SK-N-SH treated with all-trans-retinoic acid at 6 μM for 48 hours (cell line): ENCODE data around the gene MGAT5B.

Experiments used
- ATAC-seq: fragments of 200-7000 bp; cut with Tn5 transposase; 3 replicates; pipeline ENCODE4 v1.9.1; 2020; ENCODE audit warnings: mild to moderate bottlenecking, moderate library complexity
- BACH2 ChIP-seq: fragments of 250-450 bp; sonication (Bioruptor Pico); IDR thresholded peaks from 2 replicates; pipeline ENCODE4 v1.9.0; 2021; ENCODE audit warnings: mild to moderate bottlenecking, borderline replicate concordance
- CREB5 ChIP-seq: fragments of 250-450 bp; sonication (Bioruptor Pico); IDR thresholded peaks from 2 replicates; pipeline ENCODE4 v1.5.1; 2020; ENCODE audit warnings: low read depth, mild to moderate bottlenecking, moderate library complexity
- CSDC2 ChIP-seq: fragments of 250-450 bp; sonication (Bioruptor Pico); IDR thresholded peaks from 2 replicates; pipeline ENCODE4 v1.5.0; 2020; ENCODE audit warnings: mild to moderate bottlenecking, moderate library complexity
- CSRNP3 ChIP-seq: fragments of 250-450 bp; sonication (Bioruptor Pico); IDR thresholded peaks from 2 replicates; pipeline ENCODE4 v1.5.1; 2021; ENCODE audit warnings: mild to moderate bottlenecking, moderate library complexity
- ESRRG ChIP-seq: fragments of 250-450 bp; sonication (Bioruptor Pico); IDR thresholded peaks from 2 replicates; pipeline ENCODE4 v1.6.1; 2021; ENCODE audit warnings: mild to moderate bottlenecking
- GLIS3 ChIP-seq: fragments of 250-450 bp; sonication (Bioruptor Pico); IDR thresholded peaks from 2 replicates; pipeline ENCODE4 v1.5.0; 2020; ENCODE audit warnings: mild to moderate bottlenecking, moderate library complexity
- ISL1 ChIP-seq: fragments of 250-450 bp; sonication (Bioruptor Pico); IDR thresholded peaks from 2 replicates; pipeline ENCODE4 v2.1.2; 2022; ENCODE audit warnings: mild to moderate bottlenecking, moderate library complexity
- OSR1 ChIP-seq: fragments of 250-450 bp; sonication (Bioruptor Pico); IDR thresholded peaks from 2 replicates; pipeline ENCODE4 v1.8.0; 2022; ENCODE audit warnings: moderate library complexity, mild to moderate bottlenecking, inconsistent platforms
- POU6F1 ChIP-seq: fragments of 250-450 bp; sonication (Bioruptor Pico); IDR thresholded peaks from 2 replicates; pipeline ENCODE4 v1.8.0; 2021; ENCODE audit warnings: low read depth, mild to moderate bottlenecking, moderate library complexity, borderline replicate concordance
- RARB ChIP-seq: fragments of 250-450 bp; sonication (Bioruptor Pico); IDR thresholded peaks from 2 replicates; pipeline ENCODE4 v1.8.0; 2021; ENCODE audit warnings: mild to moderate bottlenecking, moderate library complexity
- SNAI2 ChIP-seq: fragments of 250-450 bp; sonication (Bioruptor Pico); IDR thresholded peaks from 2 replicates; pipeline ENCODE4 v1.5.0; 2020; ENCODE audit warnings: mild to moderate bottlenecking, moderate library complexity
- TCF4 ChIP-seq: fragments of 250-450 bp; sonication (Bioruptor Pico); IDR thresholded peaks from 2 replicates; pipeline ENCODE4 v1.8.0; 2021; ENCODE audit warnings: mild to moderate bottlenecking, moderate library complexity, borderline replicate concordance
- TSHZ2 ChIP-seq: fragments of 250-450 bp; sonication (Bioruptor Pico); IDR thresholded peaks from 2 replicates; pipeline ENCODE4 v1.5.0; 2020; ENCODE audit warnings: mild to moderate bottlenecking, moderate library complexity
- ZC3H10 ChIP-seq: fragments of 250-450 bp; sonication (Bioruptor Pico); IDR thresholded peaks from 2 replicates; pipeline ENCODE4 v1.5.1; 2021; ENCODE audit warnings: mild to moderate bottlenecking, moderate library complexity
- ZFP3 ChIP-seq: fragments of 250-450 bp; sonication (Bioruptor Pico); IDR thresholded peaks from 2 replicates; pipeline ENCODE4 v1.5.0; 2020; ENCODE audit warnings: mild to moderate bottlenecking, moderate library complexity
- ZFP30 ChIP-seq: fragments of 450-650 bp; formaldehyde crosslinking; IDR thresholded peaks from 2 replicates; pipeline ENCODE4 v1.5.0; 2022; ENCODE audit warnings: mild to moderate bottlenecking, moderate library complexity
- ZNF565 ChIP-seq: fragments of 450-650 bp; formaldehyde crosslinking; conservative IDR thresholded peaks from 2 replicates; pipeline ENCODE4 v1.5.0; 2020; ENCODE audit warnings: low read depth, mild to moderate bottlenecking, moderate library complexity
- ZNF70 ChIP-seq: fragments of 450-650 bp; formaldehyde crosslinking; IDR thresholded peaks from 2 replicates; pipeline ENCODE4 v1.5.0; 2020; ENCODE audit warnings: mild to moderate bottlenecking, moderate library complexity
- ZNF8 ChIP-seq: fragments of 450-650 bp; formaldehyde crosslinking; IDR thresholded peaks from 2 replicates; pipeline ENCODE4 v1.5.0; 2020; ENCODE audit warnings: mild to moderate bottlenecking, moderate library complexity
- TF ChIP-seq, protein P1 (sequence below): fragments of 250-450 bp; sonication (Bioruptor Pico); IDR thresholded peaks from 2 replicates; pipeline ENCODE4 v1.8.0; 2020; ENCODE audit warnings: mild to moderate bottlenecking, moderate library complexity, borderline replicate concordance

Gene MGAT5B

GRCh38 chr17:76935331-76935730 is 67.1 kb downstream of the MGAT5B start (continued):
- no peak for TF ChIP-seq POU6F1 (CRISPR knock-in tag)
- TF ChIP-seq ISL1 = no peak
- TF ChIP-seq, all 23 proteins: peak for 0

DNA sequence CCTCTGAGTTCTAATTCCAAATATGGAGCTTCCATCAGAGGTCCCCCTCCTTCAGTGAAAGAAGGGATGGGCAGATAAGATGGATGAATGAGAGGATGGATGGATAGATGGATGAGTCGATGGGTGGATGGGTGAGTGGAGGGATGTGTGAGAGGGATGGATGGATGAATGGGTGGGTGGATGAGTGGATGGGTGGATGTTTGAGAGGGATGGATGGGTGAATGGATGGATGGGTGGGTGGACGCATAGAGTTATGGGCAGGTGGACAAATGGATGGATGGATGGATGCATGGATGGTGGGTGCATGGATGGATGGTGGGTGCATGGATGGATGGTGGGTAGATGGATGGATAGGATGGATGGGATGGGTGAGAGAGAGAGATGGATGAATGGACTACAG is 69.0 kb downstream of the MGAT5B start:
- TF ChIP-seq GLIS3 (CRISPR knock-in tag) (no peak), RARB (CRISPR knock-in tag) (no peak)
- no peak for ATAC-seq

DNA sequence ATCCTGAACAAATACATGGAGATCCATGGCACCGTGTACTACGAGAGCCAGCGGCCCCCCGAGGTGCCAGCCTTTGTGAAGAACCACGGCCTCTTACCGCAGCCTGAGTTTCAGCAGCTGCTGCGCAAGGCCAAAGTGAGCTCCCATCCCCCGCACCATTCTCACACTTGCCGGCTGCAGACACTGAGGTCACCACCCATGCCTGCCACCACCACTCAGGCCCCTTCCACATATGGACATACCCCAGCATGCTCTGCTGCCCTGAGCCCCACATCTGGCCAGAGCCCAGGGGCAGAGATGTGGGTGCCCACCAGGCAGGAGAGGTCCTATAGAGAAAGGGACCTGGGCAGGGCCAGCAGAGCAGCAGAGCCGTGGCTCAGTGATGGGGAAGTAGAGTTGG is 69.8 kb downstream of the MGAT5B start:
- ATAC-seq = no peak
- TF ChIP-seq POU6F1 (CRISPR knock-in tag) (no peak), ZNF70 (no peak)

- ATAC-seq = no peak
- no peak for TF ChIP-seq ZNF8 (CRISPR knock-in tag)
- TF ChIP-seq GLIS3 (CRISPR knock-in tag) = no peak
- TF ChIP-seq SNAI2 = no peak
- no peak for TF ChIP-seq CREB5 (CRISPR knock-in tag)
- TF ChIP-seq POU6F1 (CRISPR knock-in tag) = no peak
- TF ChIP-seq ZNF565 (CRISPR knock-in tag) = no peak
- no peak for TF ChIP-seq ZC3H10 (CRISPR knock-in tag)
- no peak for TF ChIP-seq CSRNP3 (CRISPR knock-in tag)
- no peak for TF ChIP-seq ZFP3 (CRISPR knock-in tag)
- TF ChIP-seq, protein P1, sequence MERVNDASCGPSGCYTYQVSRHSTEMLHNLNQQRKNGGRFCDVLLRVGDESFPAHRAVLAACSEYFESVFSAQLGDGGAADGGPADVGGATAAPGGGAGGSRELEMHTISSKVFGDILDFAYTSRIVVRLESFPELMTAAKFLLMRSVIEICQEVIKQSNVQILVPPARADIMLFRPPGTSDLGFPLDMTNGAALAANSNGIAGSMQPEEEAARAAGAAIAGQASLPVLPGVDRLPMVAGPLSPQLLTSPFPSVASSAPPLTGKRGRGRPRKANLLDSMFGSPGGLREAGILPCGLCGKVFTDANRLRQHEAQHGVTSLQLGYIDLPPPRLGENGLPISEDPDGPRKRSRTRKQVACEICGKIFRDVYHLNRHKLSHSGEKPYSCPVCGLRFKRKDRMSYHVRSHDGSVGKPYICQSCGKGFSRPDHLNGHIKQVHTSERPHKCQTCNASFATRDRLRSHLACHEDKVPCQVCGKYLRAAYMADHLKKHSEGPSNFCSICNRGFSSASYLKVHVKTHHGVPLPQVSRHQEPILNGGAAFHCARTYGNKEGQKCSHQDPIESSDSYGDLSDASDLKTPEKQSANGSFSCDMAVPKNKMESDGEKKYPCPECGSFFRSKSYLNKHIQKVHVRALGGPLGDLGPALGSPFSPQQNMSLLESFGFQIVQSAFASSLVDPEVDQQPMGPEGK (CRISPR knock-in tag) = no peak
- no peak for TF ChIP-seq OSR1
- TF ChIP-seq TSHZ2 (CRISPR knock-in tag) = no peak
- no peak for TF ChIP-seq TCF4
- TF ChIP-seq ZFP30 = no peak
- no peak for TF ChIP-seq BACH2 (CRISPR knock-in tag)
- no peak for TF ChIP-seq ESRRG (CRISPR knock-in tag)
- TF ChIP-seq CSDC2 (CRISPR knock-in tag) = no peak
- TF ChIP-seq RARB (CRISPR knock-in tag) = no peak
- TF ChIP-seq, all 23 proteins: peak for 0
Measured at GRCh38 chr17:76940295-76940694, 72.1 kb downstream of the MGAT5B start.
